MM.1S (cell line): ENCODE data around the gene ABCA1.

Experiments
- CTCF ChIP-seq: fragments of 300-600 bp; sonication (generic); IDR thresholded peaks from 2 replicates; pipeline ENCODE4 v1.5.1; 2016; ENCODE audit warnings: antibody characterized with exemption, low read length, mixed read lengths
- EZH2 ChIP-seq: fragments of 300-600 bp; sonication (generic); optimal IDR thresholded peaks from 2 replicates; pipeline ENCODE3; 2017; ENCODE audit warnings: low read depth, mild to moderate bottlenecking, antibody characterized with exemption, low read length, mixed read lengths

- TF ChIP-seq CTCF (no peak), EZH2 (no peak)
Observed at GRCh38 chr9:104810421-104811339, 117.3 kb downstream of the ABCA1 start.
